ENCODE data around the gene CCNG2.

DNA sequence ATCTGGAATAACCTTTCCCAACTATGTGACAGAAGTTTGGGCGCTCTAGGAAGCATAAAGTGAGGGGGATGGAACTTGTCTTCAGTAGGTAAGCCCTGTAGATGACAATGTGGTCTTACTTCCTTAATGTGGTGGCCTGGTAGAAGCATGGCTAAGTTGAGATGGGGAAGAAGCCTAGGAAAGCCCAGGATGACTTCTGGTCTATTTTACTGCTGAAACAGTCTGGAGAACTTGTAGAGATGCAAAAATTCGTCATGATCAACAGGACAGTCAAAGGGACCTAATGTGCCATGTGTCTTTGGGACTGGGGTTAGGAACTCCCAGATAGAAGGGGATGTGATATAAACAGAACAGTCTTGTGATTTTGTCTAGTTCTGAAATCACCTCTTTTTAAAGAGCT, 40.8 kb downstream of the CCNG2 start:
- no peak for TF ChIP-seq CTCF (IDR thresholded peaks at IDR 0.05; ENCODE audit: insufficient read depth, low read length)
- TF ChIP-seq, protein P1, sequence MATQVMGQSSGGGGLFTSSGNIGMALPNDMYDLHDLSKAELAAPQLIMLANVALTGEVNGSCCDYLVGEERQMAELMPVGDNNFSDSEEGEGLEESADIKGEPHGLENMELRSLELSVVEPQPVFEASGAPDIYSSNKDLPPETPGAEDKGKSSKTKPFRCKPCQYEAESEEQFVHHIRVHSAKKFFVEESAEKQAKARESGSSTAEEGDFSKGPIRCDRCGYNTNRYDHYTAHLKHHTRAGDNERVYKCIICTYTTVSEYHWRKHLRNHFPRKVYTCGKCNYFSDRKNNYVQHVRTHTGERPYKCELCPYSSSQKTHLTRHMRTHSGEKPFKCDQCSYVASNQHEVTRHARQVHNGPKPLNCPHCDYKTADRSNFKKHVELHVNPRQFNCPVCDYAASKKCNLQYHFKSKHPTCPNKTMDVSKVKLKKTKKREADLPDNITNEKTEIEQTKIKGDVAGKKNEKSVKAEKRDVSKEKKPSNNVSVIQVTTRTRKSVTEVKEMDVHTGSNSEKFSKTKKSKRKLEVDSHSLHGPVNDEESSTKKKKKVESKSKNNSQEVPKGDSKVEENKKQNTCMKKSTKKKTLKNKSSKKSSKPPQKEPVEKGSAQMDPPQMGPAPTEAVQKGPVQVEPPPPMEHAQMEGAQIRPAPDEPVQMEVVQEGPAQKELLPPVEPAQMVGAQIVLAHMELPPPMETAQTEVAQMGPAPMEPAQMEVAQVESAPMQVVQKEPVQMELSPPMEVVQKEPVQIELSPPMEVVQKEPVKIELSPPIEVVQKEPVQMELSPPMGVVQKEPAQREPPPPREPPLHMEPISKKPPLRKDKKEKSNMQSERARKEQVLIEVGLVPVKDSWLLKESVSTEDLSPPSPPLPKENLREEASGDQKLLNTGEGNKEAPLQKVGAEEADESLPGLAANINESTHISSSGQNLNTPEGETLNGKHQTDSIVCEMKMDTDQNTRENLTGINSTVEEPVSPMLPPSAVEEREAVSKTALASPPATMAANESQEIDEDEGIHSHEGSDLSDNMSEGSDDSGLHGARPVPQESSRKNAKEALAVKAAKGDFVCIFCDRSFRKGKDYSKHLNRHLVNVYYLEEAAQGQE (IDR thresholded peaks at IDR 0.05; ENCODE audit: insufficient replicate concordance, low read depth) = no peak
- no peak for TF ChIP-seq GABPA (IDR thresholded peaks at IDR 0.05; ENCODE audit: low read depth)
- no peak for TF ChIP-seq POLR2AphosphoS5 (IDR thresholded peaks at IDR 0.05; ENCODE audit: low read depth)
- no peak for TF ChIP-seq SPI1 (IDR thresholded peaks at IDR 0.05; ENCODE audit: borderline replicate concordance, low read depth)
